Calu3 (cell line): ENCODE measurements around the gene USP24. TPM values are rescaled to one million over a fixed set of nuclear protein-coding genes. Genes with fewer than 3 reads are reported as not detected.

ENCODE experiments used
- BruUV-seq: library from RNA; stranded (reverse); fragments of 400-500 nt; replicated peaks from 2 replicates; lab custom pipeline; 2021; lab: Mats Ljungman, UMichigan
- CTCF ChIA-PET: fragments of 300-600 bp; sonication (Branson Sonifier 250); formaldehyde crosslinking; loops from one replicate; lab custom pipeline; 2022; ENCODE audit warnings: antibody characterized with exemption; lab: Charles Lee
- DNase-seq: peaks from one replicate; pipeline ENCODE4 v3.0.0; 2022
- H3K27ac Mint-ChIP-seq: one replicate; pipeline ENCODE4 v1.8.0; 2022; ENCODE audit warnings: mixed read lengths; ENCODE audit not compliant: unreplicated experiment
- H3K27me3 Mint-ChIP-seq: one replicate; pipeline ENCODE4 v1.8.0; 2022; ENCODE audit warnings: mixed read lengths; ENCODE audit not compliant: unreplicated experiment
- H3K36me3 Mint-ChIP-seq: one replicate; pipeline ENCODE4 v1.8.0; 2022; ENCODE audit warnings: mild to moderate bottlenecking, moderate library complexity, mixed read lengths; ENCODE audit not compliant: insufficient read depth, unreplicated experiment
- H3K4me1 Mint-ChIP-seq: one replicate; pipeline ENCODE4 v1.8.0; 2022; ENCODE audit warnings: mild to moderate bottlenecking, low read depth, mixed read lengths; ENCODE audit not compliant: unreplicated experiment
- H3K4me3 Mint-ChIP-seq: one replicate; pipeline ENCODE4 v1.8.0; 2022; ENCODE audit warnings: mild to moderate bottlenecking, low read depth, moderate library complexity, mixed read lengths; ENCODE audit not compliant: unreplicated experiment
- H3K9me3 Mint-ChIP-seq: one replicate; pipeline ENCODE4 v1.8.0; 2022; ENCODE audit warnings: low read depth, mixed read lengths; ENCODE audit not compliant: unreplicated experiment
- CTCF ChIP-seq: fragments of 200-600 bp; IDR thresholded peaks from one replicate; pipeline ENCODE4 v1.8.0; 2022; ENCODE audit warnings: antibody characterized with exemption; ENCODE audit not compliant: unreplicated experiment
- intact Hi-C: fragments of 100-400 bp; cut with micrococcal nuclease; formaldehyde crosslinking; loops from one replicate; pipeline ENCODE4 v1.10.0; 2022; ENCODE audit not compliant: unreplicated experiment
- total RNA-seq: library from RNA; stranded (reverse); gene quantifications from 2 replicates; pipeline ENCODE4 v1.2.3, GENCODE V29; 2022

Gene USP24
- total RNA-seq, 1 experiment from 2014 or later: 45.3 TPM

GRCh38 chr1:55216096-55216495, 932 bp upstream of the USP24 start:
- intact Hi-C loops: no loop called here
- Mint-ChIP-seq H3K27me3 (no peaks in the 10 kb centered on the region), H3K4me3 (peak overlapping the region; percentile 97), H3K9me3 (no peaks in the 10 kb centered on the region), H3K36me3 (peaks cover 48% of the 10 kb centered on the region), H3K4me1 (peaks cover 55% of the 10 kb centered on the region), H3K27ac (peak overlapping the region; percentile 98)
- CTCF ChIA-PET: interaction anchor here (0.5 kb wide), 1 partner anchor 1190 kb away, joined by 4 read pairs; no protein-coding TSS in a partner anchor
- BruUV-seq: TSS peak; percentile 83
- TF ChIP-seq CTCF: no peak
- no peak for DNase-seq

GRCh38 chr1:55214934-55215193, 300 bp downstream of the USP24 start:
- intact Hi-C loops: no loop called here
- no TSS peak for BruUV-seq
- peak overlapping the region; percentile 84 for H3K27ac Mint-ChIP-seq
- peak overlapping the region; percentile 97 for H3K4me3 Mint-ChIP-seq
- no peaks in the 10 kb centered on the region for H3K27me3 Mint-ChIP-seq
- no peak for TF ChIP-seq CTCF
- DNase-seq: peak; percentile 31
- CTCF ChIA-PET: no interaction called here
- H3K9me3 Mint-ChIP-seq: no peaks in the 10 kb centered on the region
- peaks cover 48% of the 10 kb centered on the region for H3K36me3 Mint-ChIP-seq
- H3K4me1 Mint-ChIP-seq: peaks cover 60% of the 10 kb centered on the region

GRCh38 chr1:55214212-55214933, 791 bp downstream of the USP24 start:
- CTCF ChIA-PET: no interaction called here
- H3K4me1 Mint-ChIP-seq: peaks cover 63% of the 10 kb centered on the region
- intact Hi-C loops: no loop called here

GRCh38 chr1:55213885-55214211, 1.3 kb downstream of the USP24 start:
- Mint-ChIP-seq H3K27me3 (no peaks in the 10 kb centered on the region), H3K4me1 (peaks cover 68% of the 10 kb centered on the region), H3K27ac (peak overlapping the region; percentile 84), H3K36me3 (peaks cover 48% of the 10 kb centered on the region), H3K9me3 (no peaks in the 10 kb centered on the region), H3K4me3 (peak overlapping the region; percentile 97)
- peak; percentile 13 for DNase-seq
- CTCF ChIA-PET: no interaction called here
- intact Hi-C loops: loop anchor here (2.0 kb wide), 3 partner anchors 23 to 71 kb away; no protein-coding TSS in a partner anchor
- no peak for TF ChIP-seq CTCF
- BruUV-seq: no TSS peak

More at GRCh38 chr1:55214212-55214933, 791 bp downstream of the USP24 start:
- peak overlapping the region; percentile 84 for H3K27ac Mint-ChIP-seq
- TF ChIP-seq CTCF: no peak
- DNase-seq: peak; percentile 55
- peak overlapping the region; percentile 97 for H3K4me3 Mint-ChIP-seq
- H3K36me3 Mint-ChIP-seq: peaks cover 48% of the 10 kb centered on the region
- H3K9me3 Mint-ChIP-seq: no peaks in the 10 kb centered on the region
- no TSS peak for BruUV-seq
- H3K27me3 Mint-ChIP-seq: no peaks in the 10 kb centered on the region
